GM19023 (cell line): ENCODE results near the gene OR6S1.

Experiments used
- ATAC-seq: cut with Tn5 transposase; IDR thresholded peaks from one replicate; pipeline ENCODE4 v1.9.1; 2021; ENCODE audit warnings: mild to moderate bottlenecking, moderate library complexity; ENCODE audit not compliant: unreplicated experiment

OR6S1 gene

GRCh38 chr14:20641591-20641990 lies at the start of gene OR6S1:
OR6S1 (minus strand) TSS chr14:20641691; CDS start chr14:20641691, 0 bp downstream.
- no peak for ATAC-seq

DNA sequence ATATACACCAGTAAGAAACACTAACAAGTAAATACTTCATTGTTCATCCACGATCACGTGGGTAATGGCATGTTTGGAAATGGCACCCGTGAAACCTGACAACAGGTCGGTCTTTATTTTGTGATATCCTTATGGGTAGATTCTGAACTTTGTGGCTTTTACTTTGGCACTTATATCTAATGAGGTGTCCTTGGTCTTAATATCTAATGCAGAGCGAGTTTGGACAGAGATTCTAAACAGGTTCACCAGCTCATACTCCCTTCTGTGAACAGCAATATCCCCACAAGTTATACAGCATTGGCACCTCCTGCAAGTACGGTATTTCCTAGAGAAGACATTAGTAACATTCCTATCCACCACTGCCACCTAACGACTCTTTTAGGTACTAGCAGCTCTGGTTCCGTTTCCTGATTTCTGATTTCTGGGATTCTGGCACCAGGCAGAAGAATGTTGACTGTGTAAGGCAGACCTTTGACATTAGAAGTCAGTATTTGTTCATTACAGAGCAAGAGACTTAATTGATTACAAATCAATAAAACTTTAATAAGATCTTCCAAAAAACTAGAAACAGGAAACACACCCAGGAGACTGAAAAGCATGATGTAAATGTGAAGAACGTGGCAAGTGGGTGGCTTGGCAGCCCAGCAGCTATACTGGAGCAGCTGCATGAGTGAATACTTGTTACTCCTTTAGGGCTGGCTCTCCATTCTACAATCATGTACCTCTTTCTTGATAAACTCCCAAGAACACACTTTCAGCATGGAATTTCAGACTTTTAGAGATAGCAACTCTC lies 49.6 kb upstream of the OR6S1 start:
- ATAC-seq = no peak

- no peak for ATAC-seq
Measured at GRCh38 chr14:20688167-20688839, 46.8 kb upstream of the OR6S1 start, which contains the start of gene ANG. ANG (plus strand) TSS chr14:20688764; CDS start chr14:20693565, 4,801 bp downstream.

DNA sequence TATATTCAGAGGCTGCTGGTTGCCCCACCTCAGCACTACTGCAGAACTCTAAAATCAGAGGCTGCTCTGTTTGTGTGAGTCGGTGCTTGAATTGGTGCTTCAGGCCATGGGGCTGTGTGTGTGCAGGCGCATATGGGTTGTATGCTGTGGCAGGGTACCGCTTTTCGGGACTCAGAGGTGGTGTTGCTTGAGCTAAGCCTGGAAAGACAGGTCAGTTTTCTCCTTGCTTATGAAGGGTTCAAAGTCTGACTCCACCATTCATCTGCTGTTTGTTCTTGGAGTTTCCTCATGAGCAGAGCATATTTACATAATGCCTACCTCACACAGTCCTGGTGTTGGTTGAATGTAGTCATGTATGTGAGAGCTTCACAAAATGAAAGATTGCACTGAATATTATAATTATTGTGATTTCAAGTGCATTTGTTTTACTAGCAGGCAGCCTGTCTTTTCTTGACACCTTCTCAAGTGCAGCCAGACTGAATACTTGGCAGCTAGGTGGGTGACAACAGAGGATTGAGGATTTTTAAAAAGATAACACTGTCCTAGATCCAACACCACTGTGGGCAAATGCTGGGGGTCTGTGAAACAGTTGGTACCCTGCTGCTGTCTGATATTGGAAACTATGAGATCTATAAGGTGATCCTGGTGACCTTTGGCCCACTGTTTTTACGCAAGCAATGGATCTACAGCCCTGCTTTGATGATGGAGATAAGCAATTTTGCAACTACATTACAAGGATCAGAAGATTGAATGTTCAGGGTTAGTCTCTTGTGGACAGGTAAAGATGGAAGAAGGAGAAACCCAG lies 46.1 kb upstream of the OR6S1 start:
- no peak for ATAC-seq

- ATAC-seq = no peak
Measured at GRCh38 chr14:20686386-20687143, 45.1 kb upstream of the OR6S1 start.

DNA sequence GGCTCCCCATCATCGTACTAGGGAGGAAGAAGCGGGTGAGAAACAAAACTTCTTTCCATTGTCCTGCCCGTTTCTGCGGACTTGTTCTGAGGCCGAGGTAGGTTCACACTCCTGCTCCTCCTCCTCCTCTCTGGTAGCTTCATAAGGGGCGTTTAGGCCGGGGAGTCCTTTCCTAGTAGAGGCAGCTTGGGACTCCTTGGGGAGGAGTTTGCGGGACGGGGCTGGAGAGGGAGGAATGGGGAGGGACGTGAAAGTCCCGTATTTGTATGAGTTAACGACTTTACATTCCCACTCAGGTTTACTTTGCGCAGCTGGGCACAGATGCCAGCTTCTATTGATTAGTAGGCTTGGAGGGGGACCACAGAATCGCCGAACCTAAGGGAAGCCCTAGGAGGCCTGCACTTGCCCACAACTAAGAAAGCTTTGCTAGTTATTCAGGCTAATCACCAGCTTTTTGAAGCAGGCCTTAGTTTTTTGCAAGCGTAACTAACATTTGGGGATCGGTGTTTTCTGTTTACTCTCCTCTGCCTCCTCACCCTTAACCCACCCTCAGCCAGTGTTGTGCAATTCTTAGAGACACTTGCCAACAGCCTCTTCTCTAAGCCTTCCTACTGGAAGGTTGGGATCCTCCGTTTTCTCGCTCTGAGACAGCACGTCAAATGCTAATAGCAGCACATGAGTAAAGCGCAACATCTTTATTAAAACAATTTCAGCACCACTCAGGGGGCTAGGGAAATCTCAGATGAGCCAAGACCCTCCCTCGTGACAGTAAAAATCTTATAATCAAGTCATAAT lies 43.4 kb upstream of the OR6S1 start:
- ATAC-seq = no peak

- peak; percentile 23 for ATAC-seq
Measured at GRCh38 chr14:20683891-20684661, 42.6 kb upstream of the OR6S1 start, which contains the start of gene RNASE4. RNASE4 (plus strand) TSS chr14:20684560; CDS start chr14:20699372, 14,812 bp downstream.

DNA sequence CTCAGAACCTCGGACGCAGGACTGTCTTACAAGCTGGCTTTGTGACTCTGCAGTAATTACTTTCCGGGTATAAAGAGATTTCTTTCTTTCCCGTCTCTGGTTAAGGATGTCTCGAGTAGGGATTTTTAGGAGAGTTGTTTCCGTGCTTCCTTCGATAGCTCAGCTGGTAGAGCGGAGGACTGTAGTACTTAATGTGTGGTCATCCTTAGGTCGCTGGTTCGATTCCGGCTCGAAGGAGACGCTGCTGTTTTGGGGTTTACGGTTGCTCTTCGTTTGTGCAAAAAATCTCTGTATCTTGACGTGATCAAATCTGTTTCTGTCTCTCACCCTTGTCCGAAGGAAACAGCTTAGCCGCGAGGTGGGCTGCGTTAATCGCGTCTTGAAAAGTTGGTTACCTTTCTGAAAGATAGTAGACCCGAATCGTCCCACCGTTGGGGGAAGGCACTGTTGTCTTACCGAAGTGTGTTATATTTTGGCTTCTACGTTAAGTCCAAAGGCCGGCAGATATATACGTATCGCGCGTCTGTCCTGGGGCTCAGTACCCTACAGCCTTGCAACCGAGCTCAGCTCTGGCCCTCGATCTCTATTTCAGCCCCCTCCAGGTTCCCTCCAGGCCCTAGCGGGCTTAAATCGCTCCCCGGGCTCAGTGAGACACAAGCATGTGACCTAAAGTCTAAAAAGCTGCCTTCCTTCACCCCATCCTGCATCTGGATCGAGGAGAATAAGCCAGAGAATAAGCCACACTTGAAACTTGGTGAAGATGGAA lies 41.8 kb upstream of the OR6S1 start:
- ATAC-seq = peak; percentile 22

DNA sequence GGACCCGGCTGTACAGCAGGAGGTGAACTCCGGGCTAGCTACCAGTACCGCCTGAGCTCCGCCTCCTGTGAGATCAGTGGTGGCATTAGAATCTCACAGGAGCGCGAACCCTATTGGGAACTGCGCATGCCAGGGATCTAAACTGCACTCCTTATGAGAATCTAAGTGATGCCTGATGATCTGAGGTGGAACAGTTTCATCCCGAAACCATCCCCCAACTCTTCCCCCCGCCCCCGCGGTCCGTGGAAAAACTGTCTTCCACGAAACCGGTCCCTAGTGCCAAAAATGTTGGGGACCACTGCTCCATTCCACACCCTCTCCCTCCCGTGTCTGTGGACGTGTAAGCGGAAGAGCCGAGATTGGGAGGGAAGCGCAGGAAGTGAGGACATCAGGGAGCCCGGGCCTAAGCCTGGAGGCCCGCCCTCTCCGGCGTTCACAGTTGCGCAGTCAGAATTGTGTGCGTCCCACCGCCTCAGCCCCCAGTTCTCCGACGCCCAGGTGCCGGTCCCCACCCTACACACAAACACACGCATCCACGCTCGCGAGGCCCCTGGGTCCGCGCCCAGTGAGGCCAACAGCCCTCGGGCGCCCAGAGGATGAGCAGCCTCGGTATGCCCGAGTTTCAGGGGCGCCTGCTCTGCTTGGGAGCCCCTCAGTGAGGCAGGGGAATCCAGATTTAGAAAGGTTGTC lies 41.1 kb upstream of the OR6S1 start:
- ATAC-seq = peak; percentile 56

DNA sequence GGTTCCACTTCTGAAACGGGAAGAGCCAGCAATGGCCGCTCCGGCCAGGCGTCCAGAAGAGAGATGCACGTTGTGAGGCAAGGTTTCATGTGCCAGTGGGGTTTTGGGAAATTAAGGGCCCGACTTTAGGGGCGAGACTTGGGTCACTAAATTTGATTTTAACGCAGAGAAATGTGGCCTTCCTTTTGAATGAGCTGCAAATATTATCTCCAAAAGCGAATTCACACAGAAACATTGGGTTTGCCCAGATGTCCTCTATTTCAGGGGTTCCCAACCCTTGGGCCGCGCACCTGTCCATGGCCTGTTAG lies 40.6 kb upstream of the OR6S1 start:
- ATAC-seq = no peak

DNA sequence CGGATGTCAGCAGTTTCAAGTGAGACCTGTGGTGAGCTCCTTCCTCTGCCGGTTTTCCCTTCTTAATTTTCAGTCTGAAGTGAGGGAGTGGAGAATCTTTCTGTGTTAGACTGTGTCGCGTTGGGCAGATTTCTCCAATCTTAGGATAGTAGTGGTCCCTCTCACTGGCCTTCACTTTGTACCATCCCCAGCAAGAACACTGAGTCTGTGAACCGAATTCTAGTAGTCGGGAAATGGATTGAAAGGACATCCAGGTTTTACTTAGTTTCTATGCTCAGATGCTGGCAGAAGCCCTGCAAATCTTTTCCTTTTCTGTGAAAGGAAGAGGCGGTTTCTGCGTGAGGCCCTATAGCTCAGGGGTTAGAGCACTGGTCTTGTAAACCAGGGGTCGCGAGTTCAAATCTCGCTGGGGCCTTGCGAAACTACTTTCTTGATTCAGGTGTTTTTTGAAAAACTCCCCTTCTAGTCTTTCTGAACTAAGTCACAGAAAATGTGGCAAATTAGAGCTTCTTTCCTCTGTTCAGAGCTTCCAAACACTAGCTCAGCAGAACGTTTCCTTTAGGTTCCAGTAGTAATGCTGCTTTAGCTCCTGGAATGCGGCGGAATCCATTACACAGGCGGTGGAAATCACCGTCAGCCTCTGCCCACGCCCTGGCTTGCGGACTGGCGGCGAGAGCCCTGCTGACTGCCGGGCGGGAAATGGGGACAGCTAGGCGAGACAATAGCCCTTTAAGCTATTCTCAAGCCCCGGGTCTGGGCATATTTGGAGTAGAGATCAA lies 40.0 kb upstream of the OR6S1 start:
- no peak for ATAC-seq

- peak; percentile 18 for ATAC-seq
Measured at GRCh38 chr14:20680843-20681347, 39.4 kb upstream of the OR6S1 start.

DNA sequence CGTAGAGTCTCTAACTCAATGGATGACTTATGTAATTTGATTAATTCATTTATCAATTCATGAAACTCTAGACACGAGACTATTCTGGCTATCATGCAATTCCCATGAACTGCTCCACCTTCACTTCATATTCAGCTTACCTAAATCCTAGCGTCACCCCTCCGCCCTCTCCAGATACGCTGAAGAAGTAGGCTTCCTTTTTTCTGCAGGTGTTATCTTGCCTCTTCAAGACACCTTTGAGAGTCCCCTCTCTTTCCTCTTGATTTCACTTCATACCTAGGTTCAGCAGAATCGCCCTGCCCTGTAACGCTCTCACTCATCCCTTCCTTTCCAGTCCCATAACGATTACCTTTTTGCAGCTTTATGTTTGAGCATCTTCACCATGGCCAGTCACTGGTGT lies 38.9 kb upstream of the OR6S1 start:
- no peak for ATAC-seq

DNA sequence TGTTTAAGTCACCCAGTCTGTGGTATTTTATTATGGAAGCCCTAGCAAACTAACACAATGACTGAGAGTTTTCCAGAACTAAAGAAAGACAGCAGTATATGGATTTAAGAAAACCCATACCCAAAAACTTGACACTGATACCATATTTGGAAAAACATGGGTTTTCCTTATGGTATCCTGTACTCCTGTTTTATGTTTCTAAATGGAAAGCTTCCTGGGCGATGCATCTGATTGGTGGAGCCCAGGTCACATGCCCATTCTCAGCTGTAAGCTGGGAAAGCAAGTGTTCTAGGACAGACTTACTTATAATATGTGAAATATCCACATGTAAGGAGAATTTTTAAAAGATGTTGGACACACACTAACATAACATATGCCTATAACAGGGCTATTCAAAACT lies 38.4 kb upstream of the OR6S1 start:
- ATAC-seq = no peak

GRCh38 chr14:20676072-20676471 lies 34.6 kb upstream of the OR6S1 start:
- no peak for ATAC-seq

GRCh38 chr14:20675669-20676068 lies 34.2 kb upstream of the OR6S1 start:
- ATAC-seq = peak; percentile 46
